MM.1S (cell line): Measurements from ENCODE around the gene KLK13.

Experiments
- DNase-seq: peaks from one replicate; pipeline ENCODE4 v3.0.0-alpha.2; 2015
- H2AFZ ChIP-seq: fragments of 300-600 bp; sonication (generic); 2 replicates; pipeline ENCODE4 v1.6.0; 2016; ENCODE audit warnings: antibody characterized with exemption, low read length
- H3F3A ChIP-seq: fragments of 300-600 bp; sonication (generic); 2 replicates; pipeline ENCODE4 v1.6.1; 2016; ENCODE audit warnings: mild to moderate bottlenecking, antibody characterized with exemption, low read length, moderate library complexity, mixed read lengths; ENCODE audit not compliant: insufficient read depth
- H3K27ac ChIP-seq: fragments of 300-600 bp; sonication (generic); 2 replicates; pipeline ENCODE4 v1.5.1; 2016; ENCODE audit warnings: mild to moderate bottlenecking, low read length
- H3K27me3 ChIP-seq: fragments of 300-600 bp; sonication (generic); replicated peaks from 2 replicates; pipeline ENCODE4 v1.6.0; 2016; ENCODE audit warnings: low read length; ENCODE audit not compliant: insufficient read depth
- H3K36me3 ChIP-seq: fragments of 300-600 bp; sonication (generic); replicated peaks from 2 replicates; pipeline ENCODE4 v1.6.1; 2016; ENCODE audit warnings: mild to moderate bottlenecking, low read length, mixed read lengths; ENCODE audit not compliant: insufficient read depth
- H3K4me1 ChIP-seq: fragments of 300-600 bp; sonication (generic); 2 replicates; pipeline ENCODE4 v1.6.1; 2016; ENCODE audit warnings: low read length, mixed read lengths
- H3K4me2 ChIP-seq: fragments of 300-600 bp; sonication (generic); 2 replicates; pipeline ENCODE4 v1.6.0; 2016; ENCODE audit warnings: low read depth, low read length
- H3K4me3 ChIP-seq: fragments of 300-600 bp; sonication (generic); 2 replicates; pipeline ENCODE4 v1.5.1; 2016; ENCODE audit warnings: low read length, mixed read lengths
- H3K79me2 ChIP-seq: fragments of 300-600 bp; sonication (generic); 2 replicates; pipeline ENCODE4 v1.6.1; 2016; ENCODE audit warnings: mixed run types, low read length, mixed read lengths
- H3K9ac ChIP-seq: fragments of 300-600 bp; sonication (generic); 2 replicates; pipeline ENCODE4 v1.6.1; 2016; ENCODE audit warnings: low read length, mixed read lengths
- H3K9me2 ChIP-seq: fragments of 300-600 bp; sonication (generic); replicated peaks from 2 replicates; pipeline ENCODE4 v1.6.1; 2016; ENCODE audit warnings: mild to moderate bottlenecking, low read length, mixed read lengths; ENCODE audit not compliant: insufficient read depth
- H3K9me3 ChIP-seq: fragments of 300-600 bp; sonication (generic); replicated peaks from 2 replicates; pipeline ENCODE4 v1.6.1; 2016; ENCODE audit warnings: mild to moderate bottlenecking, low read length, mixed read lengths; ENCODE audit not compliant: insufficient read depth
- H4K20me1 ChIP-seq: fragments of 300-600 bp; sonication (generic); 2 replicates; pipeline ENCODE4 v1.6.1; 2016; ENCODE audit warnings: mild to moderate bottlenecking, low read length, moderate library complexity, mixed read lengths; ENCODE audit not compliant: insufficient read depth
- CTCF ChIP-seq: fragments of 300-600 bp; sonication (generic); IDR thresholded peaks from 2 replicates; pipeline ENCODE4 v1.5.1; 2016; ENCODE audit warnings: antibody characterized with exemption, low read length, mixed read lengths
- EZH2 ChIP-seq: fragments of 300-600 bp; sonication (generic); optimal IDR thresholded peaks from 2 replicates; pipeline ENCODE3; 2017; ENCODE audit warnings: low read depth, mild to moderate bottlenecking, antibody characterized with exemption, low read length, mixed read lengths
- EZH2phosphoT487 ChIP-seq: fragments of 300-600 bp; sonication (generic); IDR thresholded peaks from 2 replicates; pipeline ENCODE4 v1.6.1; 2018; ENCODE audit warnings: antibody characterized with exemption, low read length

Gene KLK13

GRCh38 chr19:51110666-51110971, 45.7 kb upstream of the KLK13 start:
- no peak overlapping the region for H2AFZ ChIP-seq
- H3K27me3 ChIP-seq = peaks cover 37% of the 10 kb centered on the region
- no peaks in the 10 kb centered on the region for H4K20me1 ChIP-seq
- peaks cover 21% of the 10 kb centered on the region for H3K79me2 ChIP-seq
- DNase-seq = no peak
- no peak overlapping the region for H3K4me2 ChIP-seq
- no peaks in the 10 kb centered on the region for H3K9me2 ChIP-seq
- H3K9ac ChIP-seq = no peak overlapping the region
- H3K36me3 ChIP-seq = no peaks in the 10 kb centered on the region
- H3K9me3 ChIP-seq = no peaks in the 10 kb centered on the region
- H3F3A ChIP-seq = no peaks in the 10 kb centered on the region
- no peak for TF ChIP-seq EZH2
- no peak for TF ChIP-seq EZH2phosphoT487
- no peak for TF ChIP-seq CTCF
- H3K27ac ChIP-seq = no peak overlapping the region
- H3K4me3 ChIP-seq = no peak overlapping the region
- H3K4me1 ChIP-seq = peaks cover 3% of the 10 kb centered on the region; the same call in 1 of the 2 replicates

DNA sequence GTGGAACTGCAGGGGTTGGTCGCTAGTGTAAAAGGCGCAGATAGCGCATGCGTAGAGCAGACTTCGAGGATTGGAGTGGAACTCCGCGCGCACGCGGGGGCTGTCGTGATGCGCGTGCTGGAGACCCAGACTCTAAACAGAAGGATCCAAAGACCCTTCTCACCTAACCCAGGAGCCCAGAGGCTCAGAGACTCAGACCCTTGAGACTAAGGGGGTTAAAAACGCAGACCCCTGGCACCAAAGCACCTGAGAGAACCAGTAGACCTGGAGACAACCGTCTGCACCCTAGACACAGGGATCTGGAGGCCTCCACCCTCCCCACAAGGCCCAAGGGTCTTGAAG, 43.9 kb upstream of the KLK13 start:
- no peak for DNase-seq
- no peak overlapping the region for H3K27ac ChIP-seq

GRCh38 chr19:51108066-51108804, 43.3 kb upstream of the KLK13 start, which contains the start of gene CTU1:
Gene CTU1 (minus strand): TSS chr19:51108409. CDS start chr19:51104569, 3,840 bp downstream.
- Histone ChIP-seq H3K79me2 (peaks cover 34% of the 10 kb centered on the region), H3K4me2 (peak within 1 kb of the TSS; percentile 79), H2AFZ (peak within 1 kb of the TSS; percentile 95), H3K27ac (peak within 1 kb of the TSS; percentile 3; the same call in 1 of the 2 replicates), H4K20me1 (no peaks in the 10 kb centered on the region), H3K9me3 (no peaks in the 10 kb centered on the region), H3F3A (no peaks in the 10 kb centered on the region), H3K27me3 (peaks cover 16% of the 10 kb centered on the region; the same call in 1 of the 2 replicates), H3K9ac (peak within 1 kb of the TSS; percentile 79), H3K4me1 (peaks cover 3% of the 10 kb centered on the region; the same call in 1 of the 2 replicates), H3K4me3 (peak within 1 kb of the TSS; percentile 78), H3K9me2 (no peaks in the 10 kb centered on the region), H3K36me3 (no peaks in the 10 kb centered on the region)
- DNase-seq = peak; percentile 99
- TF ChIP-seq EZH2 = no peak
- TF ChIP-seq CTCF = no peak
- no peak for TF ChIP-seq EZH2phosphoT487

More for the DNA sequence above, 43.9 kb upstream of the KLK13 start:
- no peaks in the 10 kb centered on the region for H3K36me3 ChIP-seq
- H3K4me2 ChIP-seq = peak overlapping the region; percentile 78
- H3K9ac ChIP-seq = no peak overlapping the region
- H3K9me2 ChIP-seq = no peaks in the 10 kb centered on the region
- H3K79me2 ChIP-seq = peaks cover 32% of the 10 kb centered on the region
- H2AFZ ChIP-seq = peak overlapping the region; percentile 95
- H3K4me3 ChIP-seq = peak overlapping the region; percentile 78
- TF ChIP-seq EZH2 = no peak
- no peak for TF ChIP-seq EZH2phosphoT487
- no peak for TF ChIP-seq CTCF
- no peaks in the 10 kb centered on the region for H3F3A ChIP-seq
- H3K4me1 ChIP-seq = peaks cover 3% of the 10 kb centered on the region; the same call in 1 of the 2 replicates
- peaks cover 21% of the 10 kb centered on the region; the same call in 1 of the 2 replicates for H3K27me3 ChIP-seq
- no peaks in the 10 kb centered on the region for H4K20me1 ChIP-seq
- no peaks in the 10 kb centered on the region for H3K9me3 ChIP-seq
